CD4-positive, alpha-beta T cell (primary cell): ENCODE results near the gene E2F1. TPM values are rescaled to one million over a fixed set of nuclear protein-coding genes. Genes with fewer than 3 reads are reported as not detected.

Experiments
- ATAC-seq: fragments of 200-7000 bp; cut with Tn5 transposase; one replicate; pipeline ENCODE4 v1.10.0; 2022; ENCODE audit warnings: mild to moderate bottlenecking; ENCODE audit not compliant: poor library complexity
- CTCF ChIA-PET: fragments of 350-600 bp; sonication (Branson Sonifier 250); formaldehyde crosslinking; loops from one replicate; lab custom pipeline; 2021; ENCODE audit warnings: antibody characterized with exemption, inconsistent platforms; lab: Charles Lee
- POLR2A ChIA-PET: fragments of 350-600 bp; sonication (Branson Sonifier 250); formaldehyde crosslinking; loops from one replicate; lab custom pipeline; 2021; ENCODE audit warnings: antibody characterized with exemption, inconsistent platforms; lab: Charles Lee
- DNase-seq, 14 experiments: peaks; one replicate each; pipeline ENCODE4 v3.0.0-alpha.2; 2013 to 2020; ENCODE audit warnings: mixed read lengths in 2 of 14
- H3K27ac ChIP-seq, 2 donors: one replicate each; pipeline versions ENCODE4 v1.5.1 to v1.7.0; 2013; ENCODE audit warnings: low read length in 2 of 2, low read depth in 1 of 2, mild to moderate bottlenecking in 1 of 2
- H3K27me3 ChIP-seq, 2 experiments: 1 replicate in 1 of 2; 2 replicates in 1 of 2; pipeline versions ENCODE4 v1.6.1 to v1.7.0; 2013; ENCODE audit warnings: low read length in 2 of 2, control low read depth in 1 of 2, mild to moderate bottlenecking in 1 of 2, moderate library complexity in 1 of 2; ENCODE audit not compliant: insufficient read depth in 2 of 2, control insufficient read depth in 1 of 2
- H3K36me3 ChIP-seq: one replicate; pipeline ENCODE4 v1.6.1; 2013; ENCODE audit warnings: low read length, control low read depth; ENCODE audit not compliant: insufficient read depth
- H3K4me1 ChIP-seq: one replicate; pipeline ENCODE4 v1.6.1; 2013; ENCODE audit warnings: low read length, control low read depth; ENCODE audit not compliant: insufficient read depth
- H3K4me3 ChIP-seq: one replicate; pipeline ENCODE4 v1.5.1; 2013; ENCODE audit warnings: mild to moderate bottlenecking, low read length, moderate library complexity
- H3K9me3 ChIP-seq, 2 experiments: 1 replicate in 1 of 2; 2 replicates in 1 of 2; pipeline versions ENCODE4 v1.6.1 to v1.7.0; 2013; ENCODE audit warnings: low read length in 2 of 2, mild to moderate bottlenecking in 2 of 2, control low read depth in 1 of 2, moderate library complexity in 1 of 2; ENCODE audit not compliant: control insufficient read depth in 1 of 2, insufficient read depth in 1 of 2
- H3K27ac Mint-ChIP-seq: one replicate; pipeline ENCODE4 v1.8.0; 2020; ENCODE audit warnings: mixed read lengths
- H3K27me3 Mint-ChIP-seq: one replicate; pipeline ENCODE4 v1.8.0; 2021; ENCODE audit warnings: mixed read lengths
- H3K36me3 Mint-ChIP-seq: one replicate; pipeline ENCODE4 v1.8.0; 2021; ENCODE audit warnings: low read depth, mixed read lengths
- H3K4me1 Mint-ChIP-seq: one replicate; pipeline ENCODE4 v1.8.0; 2021; ENCODE audit warnings: low read depth, mixed read lengths
- H3K4me3 Mint-ChIP-seq: one replicate; pipeline ENCODE4 v1.8.0; 2020; ENCODE audit warnings: mild to moderate bottlenecking, mixed read lengths
- H3K9me3 Mint-ChIP-seq: one replicate; pipeline ENCODE4 v1.8.0; 2020; ENCODE audit warnings: mixed read lengths
- intact Hi-C, 2 experiments: fragments of 100-400 bp; cut with DNase I in 1 of 2; cut with micrococcal nuclease in 1 of 2; formaldehyde crosslinking; loops; one replicate each; pipeline versions ENCODE4 v1.15.1 to v1.9.0; 2023 to 2025; cut with DNase I, micrococcal nuclease
- total RNA-seq, 174 experiments: library from RNA in 2 of 174; stranded (reverse) in 2 of 174; gene quantifications; one replicate each; pipeline ENCODE4 v1.2.3 and lab custom pipeline; 2021 to 2026
- TF ChIP-seq, protein P1 (sequence below): fragments of 200-600 bp; IDR thresholded peaks from one replicate; pipeline ENCODE4 v1.8.0; 2022; ENCODE audit warnings: antibody characterized with exemption, mild to moderate bottlenecking

The E2F1 gene
- total RNA-seq, 2 experiments from 2014 or later: 1.2 to 1.6 TPM

DNA sequence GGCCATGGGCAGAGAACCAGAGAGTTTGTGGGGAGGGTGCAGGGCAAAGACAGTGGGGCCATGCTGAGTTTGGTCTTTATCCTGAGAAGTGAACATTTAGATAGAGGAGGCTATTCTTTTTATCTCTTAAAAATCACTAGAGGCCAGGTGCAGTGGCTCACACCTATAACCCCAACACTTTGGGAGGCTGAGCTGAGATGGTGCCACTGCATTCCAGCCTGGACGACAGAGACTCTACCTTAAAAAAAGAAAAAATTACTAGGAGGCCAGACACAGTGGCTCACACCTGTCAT, 25.2 kb upstream of the E2F1 start:
- TF ChIP-seq, protein P1, sequence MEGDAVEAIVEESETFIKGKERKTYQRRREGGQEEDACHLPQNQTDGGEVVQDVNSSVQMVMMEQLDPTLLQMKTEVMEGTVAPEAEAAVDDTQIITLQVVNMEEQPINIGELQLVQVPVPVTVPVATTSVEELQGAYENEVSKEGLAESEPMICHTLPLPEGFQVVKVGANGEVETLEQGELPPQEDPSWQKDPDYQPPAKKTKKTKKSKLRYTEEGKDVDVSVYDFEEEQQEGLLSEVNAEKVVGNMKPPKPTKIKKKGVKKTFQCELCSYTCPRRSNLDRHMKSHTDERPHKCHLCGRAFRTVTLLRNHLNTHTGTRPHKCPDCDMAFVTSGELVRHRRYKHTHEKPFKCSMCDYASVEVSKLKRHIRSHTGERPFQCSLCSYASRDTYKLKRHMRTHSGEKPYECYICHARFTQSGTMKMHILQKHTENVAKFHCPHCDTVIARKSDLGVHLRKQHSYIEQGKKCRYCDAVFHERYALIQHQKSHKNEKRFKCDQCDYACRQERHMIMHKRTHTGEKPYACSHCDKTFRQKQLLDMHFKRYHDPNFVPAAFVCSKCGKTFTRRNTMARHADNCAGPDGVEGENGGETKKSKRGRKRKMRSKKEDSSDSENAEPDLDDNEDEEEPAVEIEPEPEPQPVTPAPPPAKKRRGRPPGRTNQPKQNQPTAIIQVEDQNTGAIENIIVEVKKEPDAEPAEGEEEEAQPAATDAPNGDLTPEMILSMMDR: no peak
- CTCF ChIA-PET: no interaction called here
- Histone ChIP-seq H3K27ac (no peak overlapping the region), H3K4me1 (peaks cover 5% of the 10 kb centered on the region), H3K4me3 (no peak overlapping the region), H3K27me3 (no peaks in the 10 kb centered on the region), H3K9me3 (no peaks in the 10 kb centered on the region), H3K36me3 (peaks cover 52% of the 10 kb centered on the region)
- ATAC-seq (no peak), DNase-seq (no peak)
- no peak overlapping the region for H3K27ac Mint-ChIP-seq
- H3K27me3 Mint-ChIP-seq: no peaks in the 10 kb centered on the region
- H3K4me3 Mint-ChIP-seq: no peak overlapping the region
- intact Hi-C loops: no loop called here
- H3K9me3 Mint-ChIP-seq: no peaks in the 10 kb centered on the region
- peaks cover 10% of the 10 kb centered on the region for H3K4me1 Mint-ChIP-seq
- H3K36me3 Mint-ChIP-seq: peaks cover 67% of the 10 kb centered on the region
- POLR2A ChIA-PET: no interaction called here

DNA sequence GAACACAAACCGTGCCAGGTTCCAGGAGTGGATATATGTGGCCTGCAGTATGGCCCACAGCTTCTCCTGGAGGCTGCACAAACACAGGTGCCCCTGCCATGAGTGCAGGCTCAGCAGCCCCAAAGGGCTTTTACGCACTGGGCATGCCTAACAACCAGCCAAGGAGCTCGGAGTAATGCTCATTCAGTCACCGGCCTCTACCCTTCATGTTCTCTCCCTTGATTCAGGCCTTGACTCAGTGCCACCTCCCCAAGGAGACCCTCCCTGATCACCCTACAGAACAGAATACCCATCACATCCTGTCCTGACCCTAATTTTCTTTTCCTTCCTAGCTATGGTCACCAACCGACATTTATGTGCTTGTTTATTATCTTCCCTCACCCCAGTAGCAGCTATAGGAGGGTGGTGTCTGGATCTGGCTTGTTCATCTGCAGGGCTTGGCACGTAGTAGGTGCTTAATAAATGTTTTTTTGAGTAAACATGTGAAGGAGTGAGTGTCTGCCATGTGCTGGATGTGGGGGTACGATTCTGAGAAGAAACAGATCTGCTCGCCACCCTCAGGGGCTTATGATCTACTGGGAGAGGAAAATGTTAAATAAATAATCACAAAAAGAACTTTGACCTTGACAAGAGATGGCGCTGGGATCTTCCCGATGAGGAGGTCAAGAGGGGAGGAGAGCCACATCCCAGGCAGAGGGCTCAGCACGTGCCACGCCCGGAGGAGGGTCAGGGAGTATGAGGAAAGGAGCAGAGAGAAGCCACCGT, 24.7 kb upstream of the E2F1 start:
- Histone ChIP-seq H3K27ac (no peak overlapping the region), H3K4me1 (peaks cover 5% of the 10 kb centered on the region), H3K9me3 (no peaks in the 10 kb centered on the region), H3K4me3 (no peak overlapping the region), H3K36me3 (peaks cover 55% of the 10 kb centered on the region), H3K27me3 (no peaks in the 10 kb centered on the region)
- no peaks in the 10 kb centered on the region for H3K9me3 Mint-ChIP-seq
- H3K27me3 Mint-ChIP-seq: no peaks in the 10 kb centered on the region
- no peak overlapping the region for H3K4me3 Mint-ChIP-seq
- no peak overlapping the region for H3K27ac Mint-ChIP-seq
- TF ChIP-seq, protein P1: no peak
- H3K36me3 Mint-ChIP-seq: peaks cover 63% of the 10 kb centered on the region
- intact Hi-C loops: no loop called here
- peaks cover 10% of the 10 kb centered on the region for H3K4me1 Mint-ChIP-seq
- DNase-seq (no peak), ATAC-seq (no peak)
- POLR2A ChIA-PET: interaction anchor here (1.0 kb wide), 1 partner anchor 21 kb away, joined by 3 read pairs; no protein-coding TSS in a partner anchor
- CTCF ChIA-PET: interaction anchor here (0.6 kb wide), 1 partner anchor 213 kb away, joined by 3 read pairs; no protein-coding TSS in a partner anchor

DNA sequence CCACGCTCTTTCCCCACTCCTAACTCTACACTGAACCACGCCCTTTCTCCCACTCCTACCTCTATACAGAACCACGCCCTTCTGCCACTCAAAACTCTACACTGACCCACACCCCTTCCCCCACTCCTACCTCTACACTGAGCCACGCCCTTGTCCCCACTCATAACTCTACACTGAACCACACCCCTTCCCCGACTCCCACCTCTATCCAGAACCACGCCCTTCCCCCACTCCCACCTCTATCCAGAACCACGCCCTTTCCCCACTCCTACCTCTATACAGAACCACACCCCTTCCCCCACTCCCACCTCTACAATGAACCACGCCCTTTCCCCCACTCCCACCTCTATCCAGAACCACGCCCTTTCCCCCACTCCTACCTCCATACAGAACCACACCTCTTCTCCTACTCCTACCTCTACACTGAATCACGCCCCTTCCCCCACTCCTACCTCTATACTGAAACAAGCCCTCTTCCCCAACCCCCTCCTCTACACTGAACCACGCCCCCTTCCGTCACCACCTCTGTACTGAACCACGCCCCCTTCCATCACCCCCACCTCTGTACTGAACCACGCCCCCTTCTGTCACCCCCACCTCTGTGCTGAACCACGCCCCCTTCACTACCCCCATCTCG, 23.8 kb upstream of the E2F1 start:
- Histone ChIP-seq H3K9me3 (no peaks in the 10 kb centered on the region), H3K4me1 (peaks cover 5% of the 10 kb centered on the region), H3K36me3 (peaks cover 55% of the 10 kb centered on the region), H3K27me3 (no peaks in the 10 kb centered on the region), H3K27ac (no peak overlapping the region), H3K4me3 (no peak overlapping the region)
- ATAC-seq: no peak
- DNase-seq: no peak
- no peaks in the 10 kb centered on the region for H3K9me3 Mint-ChIP-seq
- no peak overlapping the region for H3K4me3 Mint-ChIP-seq
- ChIA-PET POLR2A (interaction anchor here (1.0 kb wide), 1 partner anchor 20 kb away, joined by 3 read pairs; no protein-coding TSS in a partner anchor), CTCF (no interaction called here)
- intact Hi-C loops: no loop called here
- H3K4me1 Mint-ChIP-seq: peaks cover 10% of the 10 kb centered on the region
- TF ChIP-seq, protein P1: no peak
- no peak overlapping the region for H3K27ac Mint-ChIP-seq
- H3K36me3 Mint-ChIP-seq: peaks cover 66% of the 10 kb centered on the region
- no peaks in the 10 kb centered on the region for H3K27me3 Mint-ChIP-seq
